ENCODE measurements around the gene BTBD17. TPM values are rescaled to one million over a fixed set of nuclear protein-coding genes. Genes with fewer than 3 reads are reported as not detected.

The BTBD17 gene
- total RNA-seq, 1 donor, result not detected

DNA sequence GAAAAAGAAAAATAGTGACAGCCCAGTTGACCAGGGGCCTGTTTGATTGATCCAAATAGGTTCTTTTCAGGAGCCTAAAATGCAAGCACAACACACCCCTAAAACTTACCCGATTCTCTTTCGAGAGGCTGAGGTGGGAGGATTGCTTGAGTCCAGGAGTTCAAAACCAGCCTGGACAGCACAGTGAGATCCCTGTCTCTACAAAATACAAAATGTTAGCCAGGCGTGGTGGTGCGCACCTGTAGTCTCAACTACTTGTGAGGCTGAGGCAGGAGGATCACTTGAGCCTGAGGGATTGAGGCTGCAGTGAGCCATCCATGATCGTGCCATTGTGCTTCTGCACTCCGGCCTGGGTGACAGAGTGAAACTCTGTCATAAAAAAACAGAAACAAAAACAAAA lies 37.1 kb downstream of the BTBD17 start:
- peaks cover 17% of the 10 kb centered on the region for H3K4me1 ChIP-seq (ENCODE audit: insufficient read depth, low read length)
- H3K9me3 ChIP-seq (ENCODE audit: low read depth, low read length), result no peaks in the 10 kb centered on the region
- no peak overlapping the region for H3K4me3 ChIP-seq (ENCODE audit: low read length)
- peaks cover 17% of the 10 kb centered on the region for H3K27me3 ChIP-seq (ENCODE audit: insufficient read depth, low read length)

DNA sequence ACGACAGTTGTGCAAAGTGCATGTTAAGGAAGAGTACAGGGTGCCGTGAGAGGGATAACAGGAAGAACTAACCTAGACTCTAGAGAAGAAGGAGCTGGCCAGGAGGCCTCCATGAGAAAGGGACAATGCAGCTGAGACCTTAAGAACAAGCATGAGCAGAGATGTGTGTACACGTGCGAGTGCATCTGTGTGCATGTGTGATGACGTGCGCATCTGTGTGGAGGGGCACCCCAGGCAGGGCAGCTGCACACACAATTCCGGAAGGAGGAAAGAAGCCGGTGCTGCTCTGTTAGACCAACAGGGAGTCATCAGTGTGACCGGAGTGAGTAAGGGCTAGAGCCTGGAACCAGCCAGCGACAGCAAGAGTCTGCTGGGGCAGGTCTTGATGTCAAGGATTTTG lies 43.3 kb downstream of the BTBD17 start:
- no peaks in the 10 kb centered on the region for H3K4me1 ChIP-seq (ENCODE audit: insufficient read depth, low read length)
- no peaks in the 10 kb centered on the region for H3K27me3 ChIP-seq (ENCODE audit: insufficient read depth, low read length)
- H3K4me3 ChIP-seq (ENCODE audit: low read length), result no peak overlapping the region
- H3K9me3 ChIP-seq (ENCODE audit: low read depth, low read length), result no peaks in the 10 kb centered on the region

DNA sequence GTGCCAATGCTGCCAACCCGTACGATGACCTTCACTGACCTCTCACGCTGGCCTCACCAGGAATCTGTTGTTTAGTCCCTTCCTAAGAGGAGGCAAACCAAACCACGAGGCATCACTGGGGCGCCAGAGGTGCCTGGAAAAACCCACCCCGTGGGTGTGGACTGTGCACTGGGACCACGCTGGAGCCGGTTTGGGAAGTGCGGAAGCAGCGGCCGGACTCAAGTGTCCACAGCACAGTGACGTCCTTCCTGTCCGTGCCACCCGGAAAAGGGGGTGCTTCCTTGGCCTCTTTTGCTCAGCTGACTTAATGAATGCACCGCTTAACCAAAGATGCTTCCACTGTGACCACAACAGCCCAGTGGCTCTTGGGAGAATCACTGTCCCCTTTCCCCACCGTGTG lies 44.6 kb downstream of the BTBD17 start:
- H3K4me1 ChIP-seq (ENCODE audit: insufficient read depth, low read length), result no peaks in the 10 kb centered on the region
- no peak overlapping the region for H3K4me3 ChIP-seq (ENCODE audit: low read length)
- H3K9me3 ChIP-seq (ENCODE audit: low read depth, low read length), result no peaks in the 10 kb centered on the region
- H3K27me3 ChIP-seq (ENCODE audit: insufficient read depth, low read length), result no peaks in the 10 kb centered on the region

DNA sequence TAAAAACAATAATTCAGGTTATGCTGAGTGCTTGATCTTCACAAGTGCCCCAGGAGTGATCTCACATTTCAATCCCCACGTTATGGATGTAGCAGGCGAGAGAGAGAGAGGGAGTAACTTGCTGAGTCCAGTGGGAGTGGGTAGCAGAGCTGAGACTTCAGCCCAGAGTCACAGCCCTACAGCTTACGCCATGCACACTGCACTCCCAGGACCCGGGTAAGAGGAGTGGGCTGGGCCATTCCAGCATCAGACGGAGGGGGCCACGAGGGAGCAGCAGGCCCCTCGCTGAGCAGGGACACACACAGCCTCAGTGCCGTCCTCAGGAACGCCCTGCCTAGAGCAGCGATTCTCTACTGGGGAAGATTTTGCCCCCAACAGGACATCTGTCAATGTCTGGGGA lies 45.4 kb downstream of the BTBD17 start:
- H3K27me3 ChIP-seq (ENCODE audit: insufficient read depth, low read length), result no peaks in the 10 kb centered on the region
- H3K9me3 ChIP-seq (ENCODE audit: low read depth, low read length), result no peaks in the 10 kb centered on the region
- H3K4me3 ChIP-seq (ENCODE audit: low read length), result no peak overlapping the region
- no peaks in the 10 kb centered on the region for H3K4me1 ChIP-seq (ENCODE audit: insufficient read depth, low read length)

DNA sequence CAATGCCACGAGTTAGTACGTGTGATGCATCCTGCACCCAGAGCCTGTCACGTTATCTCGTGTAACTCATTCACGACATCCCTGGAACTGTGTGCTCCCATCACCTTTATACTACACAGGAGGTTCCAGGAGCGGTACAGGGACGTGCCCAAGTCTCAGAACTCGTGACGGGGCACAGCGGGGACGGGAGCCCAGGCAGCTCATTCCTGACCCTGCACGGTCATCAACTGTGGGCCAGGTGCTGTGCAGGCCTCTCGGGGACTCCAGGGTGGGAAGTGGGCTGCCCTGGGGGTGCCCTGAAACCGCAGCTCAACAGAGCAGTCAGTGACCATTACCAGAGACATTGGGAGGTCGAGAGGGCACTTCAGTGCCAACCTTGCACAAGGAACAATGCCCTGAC lies 46.8 kb downstream of the BTBD17 start:
- Histone ChIP-seq H3K4me1 (ENCODE audit: insufficient read depth, low read length) (no peaks in the 10 kb centered on the region), H3K27me3 (ENCODE audit: insufficient read depth, low read length) (no peaks in the 10 kb centered on the region), H3K4me3 (ENCODE audit: low read length) (no peak overlapping the region), H3K9me3 (ENCODE audit: low read depth, low read length) (no peaks in the 10 kb centered on the region)

DNA sequence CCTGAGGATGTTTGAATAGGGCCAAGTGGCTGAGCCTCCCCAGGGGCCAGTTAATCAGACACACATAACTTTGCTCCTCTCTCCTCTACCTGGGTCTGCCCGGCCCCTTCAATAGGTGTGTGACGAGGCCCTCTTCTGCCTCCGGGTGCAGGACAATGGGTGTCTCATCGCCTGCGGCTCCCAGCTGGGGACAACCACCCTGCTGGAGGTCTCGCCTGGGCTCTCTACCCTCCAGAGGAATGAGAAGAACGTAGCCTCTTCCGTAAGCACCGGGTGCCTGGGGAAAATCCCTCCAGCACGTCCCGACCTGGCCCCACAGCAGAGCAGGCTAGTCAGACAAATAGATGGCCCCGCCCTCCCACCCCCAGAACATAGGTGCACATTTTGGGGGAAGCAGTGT lies 51.8 kb downstream of the BTBD17 start:
- Histone ChIP-seq H3K4me1 (ENCODE audit: insufficient read depth, low read length) (no peaks in the 10 kb centered on the region), H3K4me3 (ENCODE audit: low read length) (no peak overlapping the region), H3K27me3 (ENCODE audit: insufficient read depth, low read length) (no peaks in the 10 kb centered on the region), H3K9me3 (ENCODE audit: low read depth, low read length) (no peaks in the 10 kb centered on the region)

DNA sequence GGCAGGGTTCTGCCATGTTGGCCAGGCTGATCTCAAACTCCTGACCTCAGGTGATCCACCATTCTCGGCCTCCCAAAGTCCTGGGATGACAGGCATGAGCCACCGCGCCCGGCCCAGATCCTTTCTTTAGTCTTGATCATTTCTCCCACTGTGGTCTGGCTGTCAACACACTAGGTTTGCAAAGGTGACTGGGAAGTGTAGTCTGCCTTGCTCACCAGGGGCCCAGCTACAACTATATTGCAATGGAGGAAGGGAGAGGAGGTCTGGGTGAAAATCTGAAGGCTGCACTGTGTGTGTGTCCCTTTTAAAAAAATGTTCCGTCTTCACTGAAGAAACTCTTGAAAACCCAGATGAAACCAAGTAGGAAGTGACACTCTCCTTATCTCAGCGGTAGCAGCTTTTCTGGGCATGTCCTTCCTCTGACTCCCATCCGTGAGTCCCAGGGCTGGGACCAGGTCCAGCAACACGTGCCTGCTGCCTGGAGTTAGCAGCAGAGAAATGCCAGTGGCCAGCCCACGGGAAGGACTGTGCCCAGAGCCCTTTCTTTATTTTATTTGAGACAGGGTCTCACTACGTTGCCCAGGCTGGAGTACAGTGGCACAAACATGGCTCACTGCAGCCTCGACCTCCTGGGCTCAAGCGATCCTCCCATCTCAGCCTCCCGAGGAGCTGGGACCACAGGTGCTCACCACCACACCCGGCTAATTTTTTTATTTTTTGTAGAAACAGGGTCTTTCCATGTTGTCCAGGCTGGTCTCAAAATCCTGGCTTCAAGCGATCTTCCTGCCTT lies 53.5 kb downstream of the BTBD17 start:
- no peaks in the 10 kb centered on the region for H3K4me1 ChIP-seq (ENCODE audit: insufficient read depth, low read length)
- no peaks in the 10 kb centered on the region for H3K27me3 ChIP-seq (ENCODE audit: insufficient read depth, low read length)
- no peaks in the 10 kb centered on the region for H3K9me3 ChIP-seq (ENCODE audit: low read depth, low read length)
- no peak overlapping the region for H3K4me3 ChIP-seq (ENCODE audit: low read length)

Other genes with a start within 250 kb of the BTBD17 start
- gene RPL38, start 158.2 kb downstream of the BTBD17 start, total RNA-seq, result 976 TPM
- 8.5 TPM for gene TTYH2, start 148.3 kb downstream of the BTBD17 start, total RNA-seq
- 0.21 TPM for gene DNAI2, start 87.6 kb downstream of the BTBD17 start, total RNA-seq
- 1.2 TPM for gene KIF19, start 35.6 kb downstream of the BTBD17 start, total RNA-seq
- not detected for gene GPR142, start 5.6 kb upstream of the BTBD17 start, total RNA-seq
- gene GPRC5C, start 70.2 kb upstream of the BTBD17 start, total RNA-seq, result 0.31 TPM
- 20.8 TPM for gene CD300A, start 104.8 kb upstream of the BTBD17 start, total RNA-seq
- 44.3 TPM for gene CD300LB, start 169.6 kb upstream of the BTBD17 start, total RNA-seq
- gene CD300C, start 184.2 kb upstream of the BTBD17 start, total RNA-seq, result 10.9 TPM
- 0.73 TPM for gene CD300H, start 205.6 kb upstream of the BTBD17 start, total RNA-seq
- gene CD300LD, start 230.4 kb upstream of the BTBD17 start, total RNA-seq, result 0.73 TPM